Peyer's patch (tissue), 4 donors: ENCODE measurements around the gene NTNG1.

Experiments used
- CTCF ChIP-seq, 6 experiments: fragments of 450-650 bp in 4 of 6; fragments of 200-600 bp in 2 of 6; sonication (generic) in 1 of 6; IDR thresholded peaks; one replicate each; pipeline ENCODE4 v1.5.1; 2017 to 2019; ENCODE audit warnings: antibody characterized with exemption in 6 of 6, mild to moderate bottlenecking in 3 of 6, moderate library complexity in 1 of 6
- POLR2A ChIP-seq, 2 donors: fragments of 450-650 bp; IDR thresholded peaks; one replicate each; pipeline ENCODE4 v1.5.1; 2017; ENCODE audit warnings: antibody characterized with exemption in 2 of 2, mild to moderate bottlenecking in 2 of 2, moderate library complexity in 2 of 2

GRCh38 chr1:107274227-107274626, 133.4 kb downstream of the NTNG1 start:
- TF ChIP-seq CTCF (IDR thresholded peaks at IDR 0.05) (no peak), POLR2A (IDR thresholded peaks at IDR 0.05) (no peak)
